Neuronal stem cell (in vitro differentiated cells): ENCODE data around the gene CLN6.

Experiments used
- DNase-seq: peaks from one replicate; pipeline ENCODE4 v3.0.0-alpha.2; 2013; ENCODE audit warnings: low spot score
- H2AFZ ChIP-seq: one replicate; pipeline ENCODE4 v1.6.1; 2013; ENCODE audit warnings: mild to moderate bottlenecking, low read length, inconsistent platforms
- H2AK5ac ChIP-seq: 2 replicates; pipeline ENCODE4 v1.6.1; 2013; ENCODE audit warnings: low read depth, mild to moderate bottlenecking, inconsistent platforms, low read length, moderate library complexity, mixed read lengths
- H2BK120ac ChIP-seq: 2 replicates; pipeline ENCODE4 v1.6.1; 2013; ENCODE audit warnings: low read depth, mild to moderate bottlenecking, inconsistent platforms, low read length, moderate library complexity, mixed read lengths
- H2BK12ac ChIP-seq: one replicate; pipeline ENCODE4 v1.6.1; 2013; ENCODE audit warnings: low read length, inconsistent platforms
- H2BK15ac ChIP-seq: 2 replicates; pipeline ENCODE4 v1.6.1; 2013; ENCODE audit warnings: mild to moderate bottlenecking, low read length, inconsistent platforms, mixed read lengths
- H2BK5ac ChIP-seq: one replicate; pipeline ENCODE4 v1.6.1; 2013; ENCODE audit warnings: inconsistent platforms, mild to moderate bottlenecking, low read length, moderate library complexity
- H3K14ac ChIP-seq: one replicate; pipeline ENCODE4 v1.6.1; 2013; ENCODE audit warnings: low read length, inconsistent platforms
- H3K18ac ChIP-seq: 2 replicates; pipeline ENCODE4 v1.6.1; 2013; ENCODE audit warnings: low read length, inconsistent platforms
- H3K23ac ChIP-seq: 2 replicates; pipeline ENCODE4 v1.6.1; 2013; ENCODE audit warnings: low read depth, mild to moderate bottlenecking, mixed read lengths, low read length, inconsistent platforms; ENCODE audit not compliant: poor library complexity
- H3K27ac ChIP-seq: replicated peaks from 3 replicates; pipeline ENCODE4 v1.5.1; 2013; ENCODE audit warnings: low read length, inconsistent platforms
- H3K27me3 ChIP-seq, 3 experiments: 2 replicates each; pipeline ENCODE4 v1.6.1; 2013; ENCODE audit warnings: low read length in 3 of 3, mild to moderate bottlenecking in 2 of 3, inconsistent platforms in 1 of 3, low read depth in 1 of 3, mixed read lengths in 1 of 3, moderate library complexity in 1 of 3; ENCODE audit not compliant: control insufficient read depth in 3 of 3, insufficient read depth in 3 of 3
- H3K36me3 ChIP-seq, 2 donors: replicated peaks in 1 of 2; 2 replicates each; pipeline ENCODE4 v1.6.1; 2013; ENCODE audit warnings: low read length in 2 of 2; ENCODE audit not compliant: control insufficient read depth in 2 of 2, insufficient read depth in 2 of 2
- H3K4ac ChIP-seq: 2 replicates; pipeline ENCODE4 v1.6.1; 2013; ENCODE audit warnings: inconsistent platforms, mild to moderate bottlenecking, low read length, moderate library complexity
- H3K4me1 ChIP-seq, 2 donors: 1 replicate in 1 of 2; 2 replicates in 1 of 2; pipeline ENCODE4 v1.6.1; 2013; ENCODE audit warnings: low read length in 2 of 2, low read depth in 1 of 2; ENCODE audit not compliant: control insufficient read depth in 2 of 2, insufficient read depth in 1 of 2
- H3K4me2 ChIP-seq: one replicate; pipeline ENCODE4 v1.6.1; 2013; ENCODE audit warnings: mild to moderate bottlenecking, low read length, inconsistent platforms; ENCODE audit not compliant: insufficient read depth, poor library complexity, severe bottlenecking
- H3K4me3 ChIP-seq, 2 donors: 2 replicates each; pipeline ENCODE4 v1.5.1; 2013; ENCODE audit warnings: low read length in 2 of 2, mild to moderate bottlenecking in 2 of 2, inconsistent platforms in 1 of 2, moderate library complexity in 1 of 2
- H3K79me1 ChIP-seq: one replicate; pipeline ENCODE4 v1.6.1; 2013; ENCODE audit warnings: low read depth, mild to moderate bottlenecking, inconsistent platforms, low read length, moderate library complexity
- H3K9ac ChIP-seq: one replicate; pipeline ENCODE4 v1.6.1; 2013; ENCODE audit warnings: mild to moderate bottlenecking, low read depth, low read length, inconsistent platforms; ENCODE audit not compliant: poor library complexity
- H3K9me3 ChIP-seq, 2 donors: replicated peaks in 1 of 2; 2 replicates each; pipeline versions ENCODE3 to v1.6.1; 2013; ENCODE audit warnings: low read length in 2 of 2, mild to moderate bottlenecking in 2 of 2, inconsistent platforms in 1 of 2, low read depth in 1 of 2, mixed read lengths in 1 of 2, moderate library complexity in 1 of 2; ENCODE audit not compliant: control insufficient read depth in 2 of 2, insufficient read depth in 1 of 2
- H4K8ac ChIP-seq: one replicate; pipeline ENCODE4 v1.6.1; 2013; ENCODE audit warnings: low read depth, mild to moderate bottlenecking, inconsistent platforms, low read length, moderate library complexity
- H4K91ac ChIP-seq: one replicate; pipeline ENCODE4 v1.6.1; 2013; ENCODE audit warnings: low read length, low read depth, mild to moderate bottlenecking, inconsistent platforms; ENCODE audit not compliant: poor library complexity
- WGBS, 2 donors: extraction: QIAGEN DNeasy Blood & Tissue Kit; methylation state at CpG; one replicate each; pipeline ENCODE4 v1.1.7; 2013; ENCODE audit warnings: missing lambda C conversion rate in 2 of 2, mixed read lengths in 1 of 2; ENCODE audit not compliant: insufficient read length in 2 of 2, insufficient replicate concordance in 1 of 2; ENCODE audit errors: extremely low coverage in 2 of 2; 5-methylcytosine and 5-hydroxymethylcytosine counted together

The CLN6 gene

GRCh38 chr15:68205954-68206539 is 23.5 kb downstream of the CLN6 start:
- Histone ChIP-seq H3K9me3 (no peaks in the 10 kb centered on the region), H3K27me3 (no peaks in the 10 kb centered on the region), H3K4ac (no peak overlapping the region), H2BK5ac (no peak overlapping the region), H3K4me2 (no peak overlapping the region), H3K79me1 (peaks cover 14% of the 10 kb centered on the region), H4K8ac (no peak overlapping the region), H3K23ac (no peak overlapping the region), H2BK15ac (no peak overlapping the region), H2BK120ac (no peak overlapping the region), H3K36me3 (peaks cover 8 to 52% of the 10 kb centered on the region in 2 donors), H3K14ac (no peak overlapping the region), H3K4me1 (peaks cover 5 to 29% of the 10 kb centered on the region in 2 donors), H2AFZ (no peak overlapping the region), H2AK5ac (peak overlapping the region; percentile 54), H3K9ac (no peak overlapping the region), H3K18ac (peak overlapping the region; percentile 81), H3K4me3 (no peak overlapping the region), H2BK12ac (no peak overlapping the region), H3K27ac (no peak overlapping the region), H4K91ac (no peak overlapping the region)
- no CpG with 5 or more reads among the region's 14 CpGs for WGBS, 2 donors
- no peak for DNase-seq

- no peak overlapping the region for H2BK12ac ChIP-seq
- H3K4ac ChIP-seq = no peak overlapping the region
- no peak overlapping the region for H2AFZ ChIP-seq
- peak overlapping the region; percentile 81 for H3K18ac ChIP-seq
- no peak overlapping the region for H2AK5ac ChIP-seq
- H3K9me3 ChIP-seq = no peaks in the 10 kb centered on the region
- WGBS, 2 donors = no CpG with 5 or more reads among the region's 13 CpGs
- H3K27ac ChIP-seq = no peak overlapping the region
- H2BK120ac ChIP-seq = no peak overlapping the region
- no peak overlapping the region for H4K91ac ChIP-seq
- no peak overlapping the region for H4K8ac ChIP-seq
- no peak overlapping the region for H3K4me3 ChIP-seq
- H2BK5ac ChIP-seq = no peak overlapping the region
- no peak overlapping the region for H3K4me2 ChIP-seq
- no peak overlapping the region for H3K14ac ChIP-seq
- DNase-seq = no peak
- no peak overlapping the region for H3K23ac ChIP-seq
- H3K4me1 ChIP-seq = peaks cover 5 to 30% of the 10 kb centered on the region in 2 donors
- peaks cover 8 to 49% of the 10 kb centered on the region in 2 donors for H3K36me3 ChIP-seq
- no peaks in the 10 kb centered on the region for H3K27me3 ChIP-seq
- peaks cover 13% of the 10 kb centered on the region for H3K79me1 ChIP-seq
- no peak overlapping the region for H2BK15ac ChIP-seq
- H3K9ac ChIP-seq = no peak overlapping the region
These were observed 24.0 kb downstream of the CLN6 start for GRCh38 chr15:68205558-68205944.

GRCh38 chr15:68204776-68205557 is 24.6 kb downstream of the CLN6 start, which contains the start of gene CALML4:
Gene CALML4 (minus strand): TSS chr15:68205332. CDS start chr15:68205247, 85 bp downstream.
- Histone ChIP-seq H3K27me3 (no peaks in the 10 kb centered on the region), H2AFZ (no peak within 1 kb of the TSS), H3K18ac (peak within 1 kb of the TSS; percentile 81), H3K4ac (no peak within 1 kb of the TSS), H3K4me2 (no peak within 1 kb of the TSS), H3K9me3 (no peaks in the 10 kb centered on the region), H3K4me1 (peaks cover 5 to 34% of the 10 kb centered on the region in 2 donors), H3K23ac (no peak within 1 kb of the TSS), H4K8ac (no peak within 1 kb of the TSS), H2AK5ac (peak within 1 kb of the TSS; percentile 54), H2BK120ac (no peak within 1 kb of the TSS), H2BK15ac (peak within 1 kb of the TSS; percentile 69), H4K91ac (no peak within 1 kb of the TSS), H3K4me3 (no peak within 1 kb of the TSS), H2BK12ac (no peak within 1 kb of the TSS), H3K14ac (no peak within 1 kb of the TSS), H3K79me1 (peaks cover 12% of the 10 kb centered on the region), H3K9ac (no peak within 1 kb of the TSS), H3K27ac (no peak within 1 kb of the TSS), H2BK5ac (no peak within 1 kb of the TSS), H3K36me3 (peaks cover 6 to 43% of the 10 kb centered on the region in 2 donors)
- WGBS, 2 donors = no CpG with 5 or more reads among the region's 16 CpGs
- no peak for DNase-seq

GRCh38 chr15:68204361-68204760 is 25.2 kb downstream of the CLN6 start:
- Histone ChIP-seq H2BK15ac (no peak overlapping the region), H3K4ac (no peak overlapping the region), H3K79me1 (peaks cover 10% of the 10 kb centered on the region), H3K14ac (no peak overlapping the region), H2AFZ (no peak overlapping the region), H3K4me1 (peaks cover 5 to 38% of the 10 kb centered on the region in 2 donors), H3K9me3 (no peaks in the 10 kb centered on the region), H3K18ac (no peak overlapping the region), H3K4me2 (no peak overlapping the region), H3K23ac (no peak overlapping the region), H2BK5ac (no peak overlapping the region), H3K27me3 (no peaks in the 10 kb centered on the region), H4K8ac (no peak overlapping the region), H2BK12ac (no peak overlapping the region), H3K36me3 (peaks cover 3 to 37% of the 10 kb centered on the region in 2 donors), H3K4me3 (no peak overlapping the region), H3K27ac (no peak overlapping the region), H3K9ac (no peak overlapping the region), H2AK5ac (no peak overlapping the region), H4K91ac (no peak overlapping the region), H2BK120ac (no peak overlapping the region)
- no peak for DNase-seq
- no CpG with 5 or more reads among the region's 7 CpGs for WGBS, 2 donors
